Prostate gland (tissue), 2 donors: ENCODE data around the gene ELAVL2. TPM values are rescaled to one million over a fixed set of nuclear protein-coding genes. Genes with fewer than 3 reads are reported as not detected.

Experiments used
- DNase-seq: peaks from one replicate; pipeline ENCODE4 v3.0.0-alpha.2; 2019; ENCODE audit warnings: low spot score
- H3K27ac ChIP-seq, 2 donors: fragments of 200-600 bp; sonication (generic); 2 replicates each; pipeline ENCODE4 v1.5.1; 2017 to 2019
- H3K27me3 ChIP-seq: fragments of 200-600 bp; sonication (generic); replicated peaks from 2 replicates; pipeline ENCODE4 v1.5.1; 2019; ENCODE audit not compliant: insufficient read depth
- H3K36me3 ChIP-seq, 2 donors: fragments of 200-600 bp; sonication (generic); 1 replicate in 1 of 2; 2 replicates in 1 of 2; pipeline versions ENCODE4 v1.5.1 to v1.8.1; 2017 to 2019
- H3K4me1 ChIP-seq: fragments of 200-600 bp; sonication (generic); replicated peaks from 2 replicates; pipeline ENCODE4 v1.5.1; 2019
- H3K4me3 ChIP-seq, 2 donors: fragments of 200-600 bp; sonication (generic); 2 replicates each; pipeline ENCODE4 v1.5.1; 2017 to 2019
- H3K9me3 ChIP-seq: fragments of 200-600 bp; sonication (generic); 2 replicates; pipeline ENCODE4 v1.5.1; 2017
- CTCF ChIP-seq, 4 experiments: fragments of 200-600 bp in 2 of 4; fragments of 450-650 bp in 2 of 4; sonication (generic) in 2 of 4; IDR thresholded peaks; 1 replicate in 3 of 4; 2 replicates in 1 of 4; pipeline ENCODE4 v1.5.1; 2016 to 2019; ENCODE audit warnings: antibody characterized with exemption in 4 of 4, mild to moderate bottlenecking in 2 of 4, moderate library complexity in 2 of 4
- POLR2A ChIP-seq: fragments of 450-650 bp; IDR thresholded peaks from one replicate; pipeline ENCODE4 v1.6.1; 2016; ENCODE audit warnings: antibody characterized with exemption, mild to moderate bottlenecking
- POLR2AphosphoS5 ChIP-seq: sonication (generic); formaldehyde crosslinking; IDR thresholded peaks from one replicate; pipeline ENCODE4 v1.6.1; 2017; ENCODE audit warnings: antibody characterized with exemption
- WGBS: methylation state at CpG from one replicate; pipeline ENCODE4 v1.1.5; 2018; 5-methylcytosine and 5-hydroxymethylcytosine counted together
- intact Hi-C: fragments of 100-400 bp; cut with DNase I; formaldehyde crosslinking; loops from one replicate; pipeline ENCODE4 v1.14.2; 2022
- total RNA-seq, 2 donors: library from RNA; depleted of rRNA; stranded (reverse); fragments of >200 nt; gene quantifications; one replicate each; pipeline ENCODE4 v1.1.0, GENCODE V29; 2016

Gene ELAVL2
- total RNA-seq, 2 donors from 2014 or later = 0.55 to 43.1 TPM

DNA sequence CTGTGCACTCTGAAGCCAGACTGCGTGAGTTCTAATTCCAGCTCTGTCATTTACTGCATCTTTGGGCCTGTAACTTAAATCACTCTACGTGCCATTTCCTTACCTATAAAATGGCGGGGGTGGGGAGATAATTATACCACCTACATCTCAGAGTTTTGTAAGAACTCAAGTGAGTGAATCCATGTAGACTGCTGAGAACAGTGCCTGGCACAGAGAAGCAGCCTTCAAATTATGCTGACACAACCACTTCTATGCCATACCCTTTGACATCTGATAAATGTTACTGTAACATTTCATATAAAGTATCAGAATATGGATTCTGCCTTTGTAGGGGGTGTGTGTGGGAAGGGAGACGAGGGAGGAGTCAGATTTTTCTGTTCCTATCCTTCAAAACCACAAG lies 27.7 kb downstream of the ELAVL2 start:
- Histone ChIP-seq H3K27ac (no peak overlapping the region), H3K4me1 (no peaks in the 10 kb centered on the region), H3K27me3 (no peaks in the 10 kb centered on the region), H3K36me3 (no peaks in the 10 kb centered on the region), H3K9me3 (no peaks in the 10 kb centered on the region), H3K4me3 (no peak overlapping the region)
- DNase-seq = no peak
- WGBS = 71% methylated on average over 4 of the region's 4 CpGs
- intact Hi-C loops = no loop called here
- no peak for TF ChIP-seq POLR2AphosphoS5
- no peak for TF ChIP-seq POLR2A

GRCh38 chr9:23796209-23796608 lies 29.8 kb downstream of the ELAVL2 start:
- WGBS = 53% methylated on average over 3 of the region's 3 CpGs
- no peaks in the 10 kb centered on the region for H3K9me3 ChIP-seq
- intact Hi-C loops = no loop called here
- H3K4me1 ChIP-seq = no peaks in the 10 kb centered on the region
- no peak overlapping the region for H3K27ac ChIP-seq
- no peaks in the 10 kb centered on the region for H3K36me3 ChIP-seq
- DNase-seq = no peak
- H3K27me3 ChIP-seq = no peaks in the 10 kb centered on the region
- no peak for TF ChIP-seq POLR2A
- TF ChIP-seq POLR2AphosphoS5 = no peak
- TF ChIP-seq CTCF (IDR thresholded peaks at IDR 0.05) = no peak
- no peak overlapping the region for H3K4me3 ChIP-seq

- Histone ChIP-seq H3K9me3 (no peaks in the 10 kb centered on the region), H3K4me3 (no peak overlapping the region), H3K27me3 (no peaks in the 10 kb centered on the region), H3K4me1 (no peaks in the 10 kb centered on the region), H3K36me3 (no peaks in the 10 kb centered on the region), H3K27ac (no peak overlapping the region)
- no peak for TF ChIP-seq POLR2AphosphoS5
- TF ChIP-seq POLR2A = no peak
- TF ChIP-seq CTCF (IDR thresholded peaks at IDR 0.05) = no peak
- WGBS = 35% methylated on average over 9 of the region's 9 CpGs
- intact Hi-C loops = no loop called here
- no peak for DNase-seq
Measured at GRCh38 chr9:23790351-23791260, 35.4 kb downstream of the ELAVL2 start.

- Histone ChIP-seq H3K36me3 (no peaks in the 10 kb centered on the region), H3K27ac (no peak overlapping the region), H3K4me3 (no peak overlapping the region), H3K4me1 (no peaks in the 10 kb centered on the region), H3K27me3 (no peaks in the 10 kb centered on the region), H3K9me3 (no peaks in the 10 kb centered on the region)
- no peak for TF ChIP-seq POLR2AphosphoS5
- no peak for TF ChIP-seq POLR2A
- no peak for TF ChIP-seq CTCF (IDR thresholded peaks at IDR 0.05)
- 62% methylated on average over 4 of the region's 4 CpGs for WGBS
- DNase-seq = no peak
- intact Hi-C loops = no loop called here
Measured at GRCh38 chr9:23789529-23790254, 36.3 kb downstream of the ELAVL2 start.

DNA sequence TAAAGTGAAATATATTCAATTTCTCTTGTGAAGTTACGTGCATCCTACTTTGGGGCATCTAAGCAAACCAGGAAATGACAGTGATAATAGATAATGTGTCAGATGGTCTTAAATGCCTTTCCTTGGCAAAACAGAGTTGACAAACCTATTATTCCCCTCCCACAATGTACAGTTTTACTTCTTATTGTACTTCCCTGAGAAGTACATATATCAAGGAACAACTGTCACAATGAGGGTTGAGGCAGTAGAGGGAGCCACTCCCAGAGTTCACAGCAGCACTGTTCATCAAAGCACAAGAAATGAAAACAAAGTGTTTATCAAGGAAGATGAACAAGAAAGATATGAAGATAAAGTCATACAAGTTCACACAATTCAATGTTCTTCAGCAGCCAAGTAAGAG lies 41.1 kb downstream of the ELAVL2 start:
- H3K4me3 ChIP-seq = no peak overlapping the region
- no peak overlapping the region for H3K27ac ChIP-seq
- WGBS = 100% methylated on average over 1 of the region's 1 CpG
- no peaks in the 10 kb centered on the region for H3K27me3 ChIP-seq
- H3K36me3 ChIP-seq = no peaks in the 10 kb centered on the region
- DNase-seq = no peak
- no peak for TF ChIP-seq CTCF (IDR thresholded peaks at IDR 0.05)
- TF ChIP-seq POLR2A = no peak
- no peak for TF ChIP-seq POLR2AphosphoS5
- intact Hi-C loops = no loop called here
- no peaks in the 10 kb centered on the region for H3K9me3 ChIP-seq
- H3K4me1 ChIP-seq = no peaks in the 10 kb centered on the region
